Brain microvascular endothelial cell (primary cell): ENCODE results near the gene SEC61B.

ENCODE experiments used
- DNase-seq: peaks from one replicate; pipeline ENCODE4 v3.0.0-alpha.2; 2020
- H3K27ac ChIP-seq: fragments of 250-450 bp; sonication (Bioruptor Pico); 2 replicates; pipeline ENCODE4 v1.5.1; 2020; ENCODE audit warnings: mild to moderate bottlenecking, moderate library complexity
- H3K27me3 ChIP-seq: fragments of 250-450 bp; sonication (Bioruptor Pico); replicated peaks from 2 replicates; pipeline ENCODE4 v1.5.1; 2020; ENCODE audit warnings: mild to moderate bottlenecking
- H3K36me3 ChIP-seq: fragments of 250-450 bp; sonication (Bioruptor Pico); replicated peaks from 2 replicates; pipeline ENCODE4 v1.5.1; 2020; ENCODE audit warnings: mild to moderate bottlenecking
- H3K4me3 ChIP-seq: 2 replicates; pipeline ENCODE4 v1.5.1; 2011; ENCODE audit warnings: low read depth, mild to moderate bottlenecking, control low read depth, low read length, moderate library complexity
- in situ Hi-C: cut with HindIII; loops from 2 replicates; pipeline ENCODE4 v1.10.0; 2017; ENCODE audit warnings: low sequenced_read_pairs, low pct_ligation_motif_present
- TF ChIP-seq, protein P1 (sequence below): IDR thresholded peaks from 2 replicates; pipeline ENCODE4 v1.5.1; 2011; ENCODE audit warnings: low read depth, mild to moderate bottlenecking, moderate library complexity, low read length, control low read depth, inconsistent platforms; ENCODE audit errors: missing control alignments

The SEC61B gene

GRCh38 chr9:99184110-99184474 is 38.0 kb upstream of the SEC61B start:
- TF ChIP-seq, protein P1, sequence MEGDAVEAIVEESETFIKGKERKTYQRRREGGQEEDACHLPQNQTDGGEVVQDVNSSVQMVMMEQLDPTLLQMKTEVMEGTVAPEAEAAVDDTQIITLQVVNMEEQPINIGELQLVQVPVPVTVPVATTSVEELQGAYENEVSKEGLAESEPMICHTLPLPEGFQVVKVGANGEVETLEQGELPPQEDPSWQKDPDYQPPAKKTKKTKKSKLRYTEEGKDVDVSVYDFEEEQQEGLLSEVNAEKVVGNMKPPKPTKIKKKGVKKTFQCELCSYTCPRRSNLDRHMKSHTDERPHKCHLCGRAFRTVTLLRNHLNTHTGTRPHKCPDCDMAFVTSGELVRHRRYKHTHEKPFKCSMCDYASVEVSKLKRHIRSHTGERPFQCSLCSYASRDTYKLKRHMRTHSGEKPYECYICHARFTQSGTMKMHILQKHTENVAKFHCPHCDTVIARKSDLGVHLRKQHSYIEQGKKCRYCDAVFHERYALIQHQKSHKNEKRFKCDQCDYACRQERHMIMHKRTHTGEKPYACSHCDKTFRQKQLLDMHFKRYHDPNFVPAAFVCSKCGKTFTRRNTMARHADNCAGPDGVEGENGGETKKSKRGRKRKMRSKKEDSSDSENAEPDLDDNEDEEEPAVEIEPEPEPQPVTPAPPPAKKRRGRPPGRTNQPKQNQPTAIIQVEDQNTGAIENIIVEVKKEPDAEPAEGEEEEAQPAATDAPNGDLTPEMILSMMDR: no peak
- Histone ChIP-seq H3K27ac (no peak overlapping the region), H3K27me3 (no peaks in the 10 kb centered on the region), H3K36me3 (no peaks in the 10 kb centered on the region), H3K4me3 (no peak overlapping the region)
- no peak for DNase-seq
- in situ Hi-C loops: no loop called here

- no peak overlapping the region for H3K27ac ChIP-seq
- TF ChIP-seq, protein P1: peak; percentile 98
- H3K27me3 ChIP-seq: no peaks in the 10 kb centered on the region
- peak; percentile 89 for DNase-seq
- H3K4me3 ChIP-seq: peak overlapping the region; percentile 38
- in situ Hi-C loops: no loop called here
- H3K36me3 ChIP-seq: no peaks in the 10 kb centered on the region
Observed at GRCh38 chr9:99184475-99185347, 37.4 kb upstream of the SEC61B start.

- H3K36me3 ChIP-seq: no peaks in the 10 kb centered on the region
- in situ Hi-C loops: no loop called here
Observed at GRCh38 chr9:99185348-99185632, 36.8 kb upstream of the SEC61B start.

DNA sequence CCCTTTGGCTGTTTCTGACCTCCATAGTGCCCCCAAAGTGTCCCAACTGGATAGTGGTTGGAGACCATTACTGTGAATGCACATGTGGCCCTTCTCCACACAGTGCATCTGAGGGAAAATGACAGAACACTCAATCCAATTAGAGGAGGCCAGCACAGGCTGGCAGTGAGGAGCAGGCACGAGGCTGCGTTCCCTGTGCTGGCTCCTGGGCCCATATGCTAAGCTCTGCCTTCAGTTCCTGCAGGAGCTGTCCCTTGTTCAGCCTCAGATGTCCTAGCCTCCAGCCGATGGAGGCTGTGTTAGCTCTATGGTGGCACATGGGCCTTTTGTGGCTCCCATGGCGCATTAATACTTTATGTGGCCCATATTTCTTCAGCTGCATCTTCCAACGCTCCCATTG is 36.1 kb upstream of the SEC61B start:
- Histone ChIP-seq H3K36me3 (no peaks in the 10 kb centered on the region), H3K4me3 (no peak overlapping the region), H3K27ac (no peak overlapping the region), H3K27me3 (no peaks in the 10 kb centered on the region)
- TF ChIP-seq, protein P1: no peak
- in situ Hi-C loops: no loop called here
- no peak for DNase-seq

More at GRCh38 chr9:99185348-99185632, 36.8 kb upstream of the SEC61B start:
- Histone ChIP-seq H3K27ac (no peak overlapping the region), H3K4me3 (no peak overlapping the region), H3K27me3 (no peaks in the 10 kb centered on the region)
- DNase-seq: no peak
- TF ChIP-seq, protein P1: no peak

- H3K36me3 ChIP-seq: no peaks in the 10 kb centered on the region
- in situ Hi-C loops: no loop called here
- TF ChIP-seq, protein P1: no peak
Observed at GRCh38 chr9:99187311-99187710, 34.8 kb upstream of the SEC61B start.

GRCh38 chr9:99189186-99189585 is 32.9 kb upstream of the SEC61B start:
- in situ Hi-C loops: no loop called here

More at GRCh38 chr9:99187311-99187710, 34.8 kb upstream of the SEC61B start:
- no peak for DNase-seq
- H3K27ac ChIP-seq: no peak overlapping the region
- no peak overlapping the region for H3K4me3 ChIP-seq
- no peaks in the 10 kb centered on the region for H3K27me3 ChIP-seq

More at GRCh38 chr9:99189186-99189585, 32.9 kb upstream of the SEC61B start:
- H3K4me3 ChIP-seq: no peak overlapping the region
- no peaks in the 10 kb centered on the region for H3K36me3 ChIP-seq
- DNase-seq: no peak
- TF ChIP-seq, protein P1: no peak
- H3K27ac ChIP-seq: no peak overlapping the region
- no peaks in the 10 kb centered on the region for H3K27me3 ChIP-seq
